Left ventricle myocardium inferior (tissue), 1 donor: Measurements from ENCODE around the gene PRKG1. TPM values are rescaled to one million over a fixed set of nuclear protein-coding genes. Genes with fewer than 3 reads are reported as not detected.

ENCODE experiments used
- DNase-seq: peaks from one replicate; pipeline ENCODE4 v3.0.0-alpha.2; 2020
- H3K27ac ChIP-seq: fragments of 200-600 bp; replicated peaks from 2 replicates; pipeline ENCODE4 v1.8.0; 2021
- H3K27me3 ChIP-seq: fragments of 200-600 bp; 2 replicates; pipeline ENCODE4 v1.8.0; 2021; ENCODE audit warnings: low read depth
- H3K36me3 ChIP-seq: fragments of 200-600 bp; 2 replicates; pipeline ENCODE4 v1.8.0; 2021
- H3K4me1 ChIP-seq: fragments of 200-600 bp; 2 replicates; pipeline ENCODE4 v1.8.0; 2021
- H3K4me3 ChIP-seq: fragments of 200-600 bp; 2 replicates; pipeline ENCODE4 v1.8.0; 2021; ENCODE audit warnings: mild to moderate bottlenecking, moderate library complexity
- H3K9me3 ChIP-seq: fragments of 200-600 bp; replicated peaks from 2 replicates; pipeline ENCODE4 v1.8.0; 2021
- CTCF ChIP-seq: fragments of 200-600 bp; IDR thresholded peaks from 2 replicates; pipeline ENCODE4 v1.8.0; 2021; ENCODE audit warnings: antibody characterized with exemption, mild to moderate bottlenecking, borderline replicate concordance
- intact Hi-C: fragments of 100-400 bp; cut with micrococcal nuclease; formaldehyde crosslinking; loops from one replicate; pipeline ENCODE4 v1.11.0; 2022
- total RNA-seq: library from RNA; stranded (reverse); fragmentation: NEBNext Ultra II Directional; extraction: Animal tissue kit (Norgen Biotek cat#: 25700); gene quantifications from one replicate; pipeline ENCODE4 v1.2.1, GENCODE V29; 2021
- donor health status: DM: no; HTN: yes; CAD: no; lungs with severe emphysema.

Gene PRKG1
- total RNA-seq, 1 donor from 2014 or later: 38.9 TPM

DNA sequence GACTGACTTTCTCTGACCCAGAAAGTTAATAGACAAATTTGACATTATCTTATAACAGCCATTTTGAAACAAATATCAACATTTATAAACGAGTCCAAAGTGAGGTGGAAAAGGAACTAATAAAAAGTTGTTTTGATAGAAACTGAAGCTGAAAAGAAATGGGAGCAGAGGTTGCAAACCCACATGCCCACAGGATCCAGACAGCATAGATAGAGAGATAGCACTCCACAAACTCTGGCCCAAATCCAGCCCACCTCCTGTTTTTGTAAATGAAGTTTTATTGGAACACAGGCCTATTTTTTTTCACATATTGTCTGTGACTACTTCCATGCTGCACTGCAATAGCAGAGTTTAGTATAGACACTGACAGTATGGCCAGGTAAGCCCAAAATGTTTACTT is 171.9 kb downstream of the PRKG1 start:
- H3K4me1 ChIP-seq: peaks cover 60% of the 10 kb centered on the region
- no peaks in the 10 kb centered on the region for H3K9me3 ChIP-seq
- peak overlapping the region; percentile 73 for H3K27ac ChIP-seq
- intact Hi-C loops: no loop called here
- no peaks in the 10 kb centered on the region for H3K36me3 ChIP-seq
- H3K4me3 ChIP-seq: no peak overlapping the region
- H3K27me3 ChIP-seq: no peaks in the 10 kb centered on the region
- DNase-seq: no peak
- no peak for TF ChIP-seq CTCF

GRCh38 chr10:51250278-51250920 is 176.1 kb downstream of the PRKG1 start:
- Histone ChIP-seq H3K9me3 (no peaks in the 10 kb centered on the region), H3K27me3 (no peaks in the 10 kb centered on the region), H3K36me3 (no peaks in the 10 kb centered on the region), H3K4me1 (peaks cover 45% of the 10 kb centered on the region), H3K27ac (no peak overlapping the region), H3K4me3 (no peak overlapping the region)
- intact Hi-C loops: no loop called here
- TF ChIP-seq CTCF: no peak
- DNase-seq: no peak

DNA sequence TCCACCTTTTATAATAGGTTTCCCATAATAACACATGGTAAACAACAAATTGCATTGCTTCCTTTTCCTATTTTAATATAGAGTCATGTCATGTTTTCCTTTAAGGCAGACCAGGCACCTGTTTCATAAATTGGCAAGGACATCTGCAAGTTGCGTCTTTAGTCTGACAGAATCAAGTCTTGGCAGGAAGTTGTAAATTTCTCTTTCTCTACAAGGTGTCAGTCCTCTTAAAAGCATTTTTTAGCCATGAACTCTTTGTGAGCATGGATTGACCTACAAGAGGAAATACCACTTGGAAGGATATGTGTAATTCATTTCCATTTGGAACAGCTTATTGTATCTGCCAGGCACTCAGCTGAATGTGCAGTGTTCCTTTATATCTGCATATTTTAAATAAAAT is 176.8 kb downstream of the PRKG1 start:
- Histone ChIP-seq H3K4me3 (no peak overlapping the region), H3K9me3 (no peaks in the 10 kb centered on the region), H3K36me3 (no peaks in the 10 kb centered on the region), H3K27me3 (no peaks in the 10 kb centered on the region), H3K4me1 (peaks cover 39% of the 10 kb centered on the region), H3K27ac (no peak overlapping the region)
- DNase-seq: no peak
- intact Hi-C loops: no loop called here
- no peak for TF ChIP-seq CTCF

DNA sequence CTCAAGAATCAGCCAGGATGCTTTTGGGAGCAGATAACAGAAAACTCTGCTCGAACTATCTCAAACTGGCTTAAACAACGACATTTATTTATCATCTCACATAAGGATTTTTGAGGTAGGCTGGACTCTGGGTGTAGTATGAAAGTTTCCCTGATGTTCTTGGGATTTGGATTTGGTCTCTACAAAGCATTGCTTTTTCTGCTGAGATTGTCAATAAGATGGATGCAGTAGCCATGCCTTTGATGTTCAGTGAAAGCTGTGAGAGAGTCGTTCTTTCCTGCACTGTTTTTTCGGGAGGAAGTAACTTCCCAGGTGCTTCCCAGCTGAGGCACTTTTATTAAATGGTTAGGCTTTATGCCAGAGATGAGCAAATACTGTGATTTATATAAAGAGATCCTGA is 181.1 kb downstream of the PRKG1 start:
- H3K27ac ChIP-seq: no peak overlapping the region
- H3K4me1 ChIP-seq: peaks cover 23% of the 10 kb centered on the region
- no peak overlapping the region for H3K4me3 ChIP-seq
- no peak for DNase-seq
- no peaks in the 10 kb centered on the region for H3K36me3 ChIP-seq
- no peak for TF ChIP-seq CTCF
- H3K27me3 ChIP-seq: no peaks in the 10 kb centered on the region
- intact Hi-C loops: no loop called here
- no peaks in the 10 kb centered on the region for H3K9me3 ChIP-seq

DNA sequence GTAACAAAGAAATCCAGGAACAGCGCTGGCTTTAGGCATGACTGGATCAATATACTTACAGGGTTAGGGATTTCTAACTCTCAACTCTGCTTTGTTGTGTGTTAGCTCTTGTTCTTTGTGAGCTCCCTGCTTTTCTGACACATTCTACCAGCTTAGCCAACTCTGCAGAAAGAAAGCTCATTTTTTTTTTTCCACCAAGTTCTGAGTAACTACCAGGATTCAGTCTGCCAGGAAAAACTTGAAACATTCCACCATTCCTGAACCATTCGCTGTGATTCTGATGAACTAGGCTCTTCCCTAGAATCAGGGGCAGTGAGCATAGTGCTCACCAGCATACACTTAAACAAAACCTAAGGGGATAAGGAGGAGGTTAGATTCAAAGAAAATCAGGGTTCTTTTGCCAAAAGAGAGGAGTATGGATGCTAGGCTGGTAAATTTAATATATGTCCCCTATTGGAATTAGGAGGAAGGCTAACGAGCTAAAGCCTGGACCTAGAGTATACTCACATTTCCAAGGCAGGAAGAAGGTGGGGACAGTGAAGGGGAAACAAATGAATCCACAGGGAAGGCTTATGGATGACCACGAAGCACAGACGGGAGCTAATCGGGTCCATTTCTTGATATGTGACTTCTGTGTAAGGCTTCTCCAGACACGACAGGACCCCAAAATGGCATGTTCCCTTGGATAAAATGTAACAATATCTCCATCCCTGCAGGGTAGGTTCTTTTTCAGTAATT is 183.4 kb downstream of the PRKG1 start:
- H3K9me3 ChIP-seq: no peaks in the 10 kb centered on the region
- intact Hi-C loops: no loop called here
- H3K36me3 ChIP-seq: no peaks in the 10 kb centered on the region
- TF ChIP-seq CTCF: no peak
- no peak overlapping the region for H3K27ac ChIP-seq
- no peak overlapping the region for H3K4me3 ChIP-seq
- no peaks in the 10 kb centered on the region for H3K27me3 ChIP-seq
- peaks cover 4% of the 10 kb centered on the region for H3K4me1 ChIP-seq
- no peak for DNase-seq
